GM06990 (cell line): ENCODE results near the gene UGT1A3.
"Not testable (repeated sequence)": the region's sequence is repeated elsewhere in the genome, so short reads cannot be mapped to it uniquely, and the experiment has no call there.

Source experiments
- DNase-seq: peaks from one replicate; pipeline ENCODE4 v3.0.0-alpha.2; 2011; ENCODE audit not compliant: insufficient read length; ENCODE audit errors: extremely low read depth
- H3K27me3 ChIP-seq: replicated peaks from 2 replicates; pipeline ENCODE4 v1.6.0; 2011; ENCODE audit warnings: low read length; ENCODE audit not compliant: control insufficient read depth, insufficient read depth
- H3K36me3 ChIP-seq: 2 replicates; pipeline ENCODE4 v1.5.1; 2011; ENCODE audit warnings: low read length; ENCODE audit not compliant: control insufficient read depth, insufficient read depth
- H3K4me3 ChIP-seq: replicated peaks from 2 replicates; pipeline ENCODE4 v1.5.1; 2011; ENCODE audit warnings: low read depth, mild to moderate bottlenecking, control low read depth, low read length
- TF ChIP-seq, protein P1 (sequence below): IDR thresholded peaks from 2 replicates; pipeline ENCODE4 v1.5.1; 2011; ENCODE audit warnings: low read length, control low read depth, mild to moderate bottlenecking, inconsistent platforms; ENCODE audit not compliant: insufficient read depth, poor library complexity, severe bottlenecking

The UGT1A3 gene

DNA sequence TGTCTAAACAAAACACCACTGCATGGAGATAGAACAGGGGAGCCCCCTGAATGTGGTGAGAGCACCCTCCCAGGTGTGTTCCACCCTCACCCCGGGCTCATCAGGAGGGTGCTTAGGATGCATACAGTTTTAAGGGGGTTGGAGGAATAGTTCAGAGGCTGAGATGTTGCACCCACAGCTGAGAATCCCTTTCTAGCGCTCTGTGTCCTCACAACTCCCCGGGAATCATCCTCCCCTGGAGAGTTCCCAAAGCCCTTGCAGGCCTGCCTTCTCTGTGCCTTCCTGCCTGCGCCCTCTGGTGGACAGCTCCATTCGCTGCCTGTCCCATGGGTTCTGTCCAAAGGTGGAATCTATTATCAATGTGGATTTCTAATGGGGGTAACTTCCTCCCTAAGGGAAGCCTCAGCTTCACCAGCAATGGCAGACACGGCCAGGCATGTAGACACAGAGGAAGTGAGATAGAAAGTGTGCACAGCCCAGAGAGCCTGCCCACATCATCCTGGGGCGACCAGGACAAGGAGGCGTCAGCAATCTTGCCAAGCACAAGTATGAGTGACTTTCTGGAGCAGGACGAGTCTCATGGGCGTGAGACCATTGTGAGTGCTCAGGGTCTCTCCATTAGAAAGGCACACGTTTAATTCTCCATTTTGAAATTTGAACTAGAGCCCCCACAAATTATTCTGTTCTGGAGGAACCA, 17.4 kb upstream of the UGT1A3 start:
- TF ChIP-seq, protein P1, sequence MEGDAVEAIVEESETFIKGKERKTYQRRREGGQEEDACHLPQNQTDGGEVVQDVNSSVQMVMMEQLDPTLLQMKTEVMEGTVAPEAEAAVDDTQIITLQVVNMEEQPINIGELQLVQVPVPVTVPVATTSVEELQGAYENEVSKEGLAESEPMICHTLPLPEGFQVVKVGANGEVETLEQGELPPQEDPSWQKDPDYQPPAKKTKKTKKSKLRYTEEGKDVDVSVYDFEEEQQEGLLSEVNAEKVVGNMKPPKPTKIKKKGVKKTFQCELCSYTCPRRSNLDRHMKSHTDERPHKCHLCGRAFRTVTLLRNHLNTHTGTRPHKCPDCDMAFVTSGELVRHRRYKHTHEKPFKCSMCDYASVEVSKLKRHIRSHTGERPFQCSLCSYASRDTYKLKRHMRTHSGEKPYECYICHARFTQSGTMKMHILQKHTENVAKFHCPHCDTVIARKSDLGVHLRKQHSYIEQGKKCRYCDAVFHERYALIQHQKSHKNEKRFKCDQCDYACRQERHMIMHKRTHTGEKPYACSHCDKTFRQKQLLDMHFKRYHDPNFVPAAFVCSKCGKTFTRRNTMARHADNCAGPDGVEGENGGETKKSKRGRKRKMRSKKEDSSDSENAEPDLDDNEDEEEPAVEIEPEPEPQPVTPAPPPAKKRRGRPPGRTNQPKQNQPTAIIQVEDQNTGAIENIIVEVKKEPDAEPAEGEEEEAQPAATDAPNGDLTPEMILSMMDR, result peak; percentile 96
- H3K36me3 ChIP-seq, result no peaks in the 10 kb centered on the region
- no peak for DNase-seq
- H3K27me3 ChIP-seq, result no peaks in the 10 kb centered on the region
- H3K4me3 ChIP-seq, result no peak overlapping the region

DNA sequence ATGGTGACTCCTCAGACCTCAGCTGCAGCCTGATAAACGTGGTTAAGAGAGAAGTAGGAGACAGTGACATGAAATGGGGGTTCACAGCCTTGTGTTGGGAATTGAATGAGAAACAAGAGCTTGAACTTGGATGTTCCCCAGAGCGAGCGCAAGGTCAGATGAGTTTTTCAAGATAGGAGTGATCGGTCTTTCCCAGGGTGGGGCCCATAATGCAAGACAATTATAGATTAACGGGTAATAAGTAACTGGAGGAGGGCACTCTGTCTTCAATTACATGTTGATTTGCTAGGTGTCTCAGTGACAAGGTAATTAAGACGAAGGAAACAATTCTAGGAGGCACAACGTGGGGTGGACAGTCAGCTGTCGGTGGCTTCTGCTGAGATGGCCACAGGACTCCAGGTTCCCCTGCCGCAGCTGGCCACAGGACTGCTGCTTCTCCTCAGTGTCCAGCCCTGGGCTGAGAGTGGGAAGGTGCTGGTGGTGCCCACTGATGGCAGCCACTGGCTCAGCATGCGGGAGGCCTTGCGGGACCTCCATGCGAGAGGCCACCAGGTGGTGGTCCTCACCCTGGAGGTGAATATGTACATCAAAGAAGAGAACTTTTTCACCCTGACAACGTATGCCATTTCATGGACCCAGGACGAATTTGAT, 16.1 kb upstream of the UGT1A3 start, which contains the start of gene UGT1A5:
Gene UGT1A5, plus strand, starts transcription at position 297 of the 651 bp plus-strand sequence. Its CDS starts 85 bp downstream, at position 382.
- Histone ChIP-seq H3K4me3 (no peak within 1 kb of the TSS), H3K36me3 (no peaks in the 10 kb centered on the region), H3K27me3 (no peaks in the 10 kb centered on the region)
- TF ChIP-seq, protein P1, result no peak
- DNase-seq, result no peak

DNA sequence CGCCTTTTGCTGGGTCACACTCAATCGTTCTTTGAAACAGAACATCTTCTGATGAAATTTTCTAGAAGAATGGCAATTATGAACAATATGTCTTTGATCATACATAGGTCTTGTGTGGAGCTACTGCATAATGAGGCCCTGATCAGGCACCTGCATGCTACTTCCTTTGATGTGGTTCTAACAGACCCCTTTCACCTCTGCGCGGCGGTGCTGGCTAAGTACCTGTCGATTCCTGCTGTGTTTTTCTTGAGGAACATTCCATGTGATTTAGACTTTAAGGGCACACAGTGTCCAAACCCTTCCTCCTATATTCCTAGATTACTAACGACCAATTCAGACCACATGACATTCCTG, 15.6 kb upstream of the UGT1A3 start:
- DNase-seq, result no peak
- TF ChIP-seq, protein P1, result no peak
- Histone ChIP-seq H3K36me3 (no peaks in the 10 kb centered on the region), H3K4me3 (no peak overlapping the region), H3K27me3 (no peaks in the 10 kb centered on the region)

DNA sequence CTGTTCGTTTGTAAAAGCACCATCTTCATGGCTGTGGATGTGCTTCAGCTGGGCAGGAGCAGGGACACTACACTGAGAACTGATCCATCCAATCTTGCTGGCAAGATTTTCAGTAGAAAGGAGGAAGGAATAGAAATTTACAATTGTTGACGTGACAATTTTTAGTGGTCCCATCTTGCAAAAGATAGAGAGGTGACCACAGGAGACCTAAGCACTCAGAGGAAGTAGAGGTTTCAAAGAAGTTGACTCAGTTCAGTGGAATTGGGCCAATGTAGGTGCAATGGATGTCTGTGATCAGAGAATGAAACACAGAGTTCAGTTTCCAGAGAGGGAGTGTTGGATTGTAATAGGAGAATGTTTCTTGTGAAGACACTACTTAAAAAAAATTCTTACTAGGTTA, 14.7 kb upstream of the UGT1A3 start:
- no peak overlapping the region for H3K4me3 ChIP-seq
- H3K36me3 ChIP-seq, result no peaks in the 10 kb centered on the region
- no peak for DNase-seq
- TF ChIP-seq, protein P1, result no peak
- no peaks in the 10 kb centered on the region for H3K27me3 ChIP-seq

DNA sequence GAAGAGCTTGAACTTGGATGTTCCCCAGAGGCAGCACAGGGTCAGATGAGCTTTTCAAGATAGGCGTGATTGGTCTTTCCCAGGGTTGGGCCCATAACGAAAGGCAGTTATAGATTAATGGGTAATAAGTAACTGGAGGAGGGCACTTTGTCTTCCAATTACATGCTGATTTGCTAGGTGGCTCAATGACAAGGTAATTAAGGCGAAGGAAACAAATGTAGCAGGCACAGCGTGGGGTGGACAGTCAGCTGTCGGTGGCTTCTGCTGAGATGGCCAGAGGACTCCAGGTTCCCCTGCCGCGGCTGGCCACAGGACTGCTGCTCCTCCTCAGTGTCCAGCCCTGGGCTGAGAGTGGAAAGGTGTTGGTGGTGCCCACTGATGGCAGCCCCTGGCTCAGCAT, 10.3 kb upstream of the UGT1A3 start, which contains the start of gene UGT1A4:
Gene UGT1A4, plus strand, starts transcription at position 185 of the 400 bp plus-strand sequence. Its CDS starts 85 bp downstream, at position 270.
- TF ChIP-seq, protein P1, result no peak
- no peaks in the 10 kb centered on the region for H3K27me3 ChIP-seq
- DNase-seq, result no peak
- no peaks in the 10 kb centered on the region for H3K36me3 ChIP-seq
- H3K4me3 ChIP-seq, result no peak within 1 kb of the TSS

DNA sequence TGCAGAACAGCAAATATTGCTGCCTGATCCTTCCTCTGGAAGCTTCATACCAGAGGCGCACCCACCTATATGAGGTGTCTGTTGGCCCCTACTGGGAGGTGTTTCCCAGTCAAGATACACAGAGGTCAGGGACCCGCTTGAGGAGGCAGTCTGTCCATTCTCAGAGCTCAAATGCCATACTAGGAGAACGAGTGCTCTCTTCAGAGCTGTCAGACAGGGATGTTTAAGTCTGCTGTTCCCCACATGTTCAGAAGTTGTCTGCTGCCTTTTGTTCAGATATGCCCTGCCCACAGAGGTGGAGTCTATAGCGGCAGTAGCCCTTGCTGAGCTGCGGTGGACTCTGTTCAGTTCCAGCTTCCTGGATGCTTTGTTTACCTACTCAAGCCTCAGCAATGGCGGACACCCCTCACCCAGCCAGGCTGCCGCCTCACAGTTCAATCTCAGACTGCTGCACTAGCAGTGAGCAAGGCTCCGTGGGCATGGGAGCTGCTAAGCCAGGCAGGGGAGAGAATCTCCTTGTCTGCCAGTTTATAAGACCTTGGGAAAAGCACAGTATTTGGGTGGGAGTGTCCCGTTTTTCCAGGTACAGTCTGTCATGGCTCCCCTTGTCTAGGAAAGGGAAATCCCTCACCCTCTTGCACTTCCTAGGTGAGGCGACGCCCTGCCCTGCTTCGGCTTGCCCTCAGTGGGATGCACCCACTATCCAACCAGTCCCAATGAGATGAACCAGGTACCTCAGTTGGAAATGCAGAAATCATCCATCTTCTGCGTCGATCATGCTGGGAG, 8.2 kb downstream of the UGT1A3 start:
- H3K36me3 ChIP-seq, H3K4me3 ChIP-seq, H3K27me3 ChIP-seq, DNase-seq: not testable (repeated sequence)
